ENCODE measurements around the gene GULP1.

The GULP1 gene

GRCh38 chr2:188576651-188577050, 285.0 kb downstream of the GULP1 start (continued):
- no peak for TF ChIP-seq ISL1 (CRISPR knock-in tag; IDR thresholded peaks at IDR 0.05)

- no peak for ATAC-seq
- no peak for TF ChIP-seq GLIS3 (CRISPR knock-in tag; IDR thresholded peaks at IDR 0.05)
- no peak for TF ChIP-seq TSHZ2 (CRISPR knock-in tag; IDR thresholded peaks at IDR 0.05)
- TF ChIP-seq OSR1 (CRISPR knock-in tag; IDR thresholded peaks at IDR 0.05): no peak
- TF ChIP-seq ZFP3 (CRISPR knock-in tag; IDR thresholded peaks at IDR 0.05): no peak
- TF ChIP-seq ZNF565 (CRISPR knock-in tag; conservative IDR thresholded peaks at IDR 0.05; ENCODE audit: low read depth): no peak
- TF ChIP-seq CREB5 (CRISPR knock-in tag; IDR thresholded peaks at IDR 0.05; ENCODE audit: low read depth): no peak
- TF ChIP-seq RARB (CRISPR knock-in tag; IDR thresholded peaks at IDR 0.05): no peak
- TF ChIP-seq ISL1 (CRISPR knock-in tag; IDR thresholded peaks at IDR 0.05): no peak
- TF ChIP-seq ZNF8 (CRISPR knock-in tag; IDR thresholded peaks at IDR 0.05): no peak
- TF ChIP-seq PATZ1 (CRISPR knock-in tag; IDR thresholded peaks at IDR 0.05; ENCODE audit: borderline replicate concordance): no peak
These were observed 285.6 kb downstream of the GULP1 start for GRCh38 chr2:188577231-188577630.

- TF ChIP-seq ZFP30 (CRISPR knock-in tag; IDR thresholded peaks at IDR 0.05): no peak
- no peak for TF ChIP-seq PPARA (CRISPR knock-in tag; IDR thresholded peaks at IDR 0.05; ENCODE audit: borderline replicate concordance)
- no peak for TF ChIP-seq SNAI2 (CRISPR knock-in tag; IDR thresholded peaks at IDR 0.05)
- TF ChIP-seq CSDC2 (CRISPR knock-in tag; IDR thresholded peaks at IDR 0.05): no peak
- TF ChIP-seq RARB (CRISPR knock-in tag; IDR thresholded peaks at IDR 0.05): no peak
- TF ChIP-seq PATZ1 (CRISPR knock-in tag; IDR thresholded peaks at IDR 0.05; ENCODE audit: borderline replicate concordance): no peak
- TF ChIP-seq BACH2 (CRISPR knock-in tag; IDR thresholded peaks at IDR 0.05; ENCODE audit: borderline replicate concordance): no peak
- no peak for TF ChIP-seq ZFP3 (CRISPR knock-in tag; IDR thresholded peaks at IDR 0.05)
- TF ChIP-seq ZNF8 (CRISPR knock-in tag; IDR thresholded peaks at IDR 0.05): no peak
- no peak for TF ChIP-seq GLIS3 (CRISPR knock-in tag; IDR thresholded peaks at IDR 0.05)
- TF ChIP-seq ZNF565 (CRISPR knock-in tag; conservative IDR thresholded peaks at IDR 0.05; ENCODE audit: low read depth): no peak
- no peak for TF ChIP-seq CSRNP3 (CRISPR knock-in tag; IDR thresholded peaks at IDR 0.05)
- TF ChIP-seq ZNF70 (CRISPR knock-in tag; IDR thresholded peaks at IDR 0.05): no peak
- TF ChIP-seq ISL1 (CRISPR knock-in tag; IDR thresholded peaks at IDR 0.05): no peak
- no peak for TF ChIP-seq TCF4 (CRISPR knock-in tag; IDR thresholded peaks at IDR 0.05; ENCODE audit: borderline replicate concordance)
- TF ChIP-seq TOX (CRISPR knock-in tag; IDR thresholded peaks at IDR 0.05; ENCODE audit: borderline replicate concordance): no peak
- no peak for TF ChIP-seq POU6F1 (CRISPR knock-in tag; IDR thresholded peaks at IDR 0.05; ENCODE audit: borderline replicate concordance, low read depth)
- no peak for TF ChIP-seq TSHZ2 (CRISPR knock-in tag; IDR thresholded peaks at IDR 0.05)
- TF ChIP-seq ARNTL (CRISPR knock-in tag; IDR thresholded peaks at IDR 0.05; ENCODE audit: borderline replicate concordance, low read depth): no peak
- no peak for ATAC-seq
These were observed 289.1 kb downstream of the GULP1 start for GRCh38 chr2:188580738-188581137.
